ENCODE results near the gene MOCS1.
A peak's percentile ranks its signal among the peaks of the same experiment; 100 is the strongest.

Gene MOCS1

DNA sequence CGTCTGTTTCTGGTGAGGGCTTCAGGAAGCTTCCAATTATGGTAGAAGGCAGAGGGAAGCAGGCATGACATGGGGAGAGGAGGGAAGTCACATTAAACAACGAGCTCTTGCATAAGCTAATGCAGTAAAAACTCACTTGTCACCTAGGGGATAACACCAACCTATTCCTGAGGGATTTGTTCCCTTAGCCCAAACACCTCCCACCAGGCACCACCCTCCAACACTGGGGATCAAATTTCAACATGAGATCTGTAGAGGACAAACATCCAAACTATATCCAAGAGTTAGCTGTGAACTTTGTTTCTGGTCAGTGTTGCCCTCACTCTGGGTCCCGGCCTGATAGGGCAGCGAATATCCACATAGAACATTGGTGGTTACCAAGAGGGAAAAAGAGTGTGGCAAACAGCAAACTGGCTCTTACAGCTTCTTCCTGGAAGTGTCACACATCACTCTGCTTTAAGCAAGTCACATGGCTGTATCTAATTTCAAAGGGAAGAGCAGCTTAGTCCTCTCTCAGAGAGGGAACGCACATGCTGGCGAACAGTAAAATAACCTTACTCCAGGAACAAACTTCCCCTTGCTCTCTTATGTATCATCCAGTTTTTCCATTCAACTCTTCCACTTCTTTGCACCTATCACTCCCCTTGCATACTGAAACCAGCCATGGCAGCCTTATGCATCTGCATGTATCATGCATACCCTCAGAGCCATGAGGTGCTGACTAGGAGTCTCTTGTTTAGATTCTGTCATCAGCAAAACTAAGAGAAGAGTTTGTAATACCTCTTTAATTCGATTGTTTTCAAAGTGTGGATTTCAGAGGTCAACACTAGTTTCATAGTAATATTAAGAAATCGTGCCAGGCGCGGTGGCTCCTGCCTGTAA, 4.8 kb upstream of the MOCS1 start:
- Mint-ChIP-seq H3K4me1 (no peaks in the 10 kb centered on the region), H3K27ac (no peak overlapping the region), H3K27me3 (peaks cover 30 to 56% of the 10 kb centered on the region in 2 donors), H3K9me3 (no peaks in the 10 kb centered on the region), H3K36me3 (no peaks in the 10 kb centered on the region), H3K4me3 (no peak overlapping the region)
- ATAC-seq (replicated peaks) (no peak), DNase-seq (no peak)

DNA sequence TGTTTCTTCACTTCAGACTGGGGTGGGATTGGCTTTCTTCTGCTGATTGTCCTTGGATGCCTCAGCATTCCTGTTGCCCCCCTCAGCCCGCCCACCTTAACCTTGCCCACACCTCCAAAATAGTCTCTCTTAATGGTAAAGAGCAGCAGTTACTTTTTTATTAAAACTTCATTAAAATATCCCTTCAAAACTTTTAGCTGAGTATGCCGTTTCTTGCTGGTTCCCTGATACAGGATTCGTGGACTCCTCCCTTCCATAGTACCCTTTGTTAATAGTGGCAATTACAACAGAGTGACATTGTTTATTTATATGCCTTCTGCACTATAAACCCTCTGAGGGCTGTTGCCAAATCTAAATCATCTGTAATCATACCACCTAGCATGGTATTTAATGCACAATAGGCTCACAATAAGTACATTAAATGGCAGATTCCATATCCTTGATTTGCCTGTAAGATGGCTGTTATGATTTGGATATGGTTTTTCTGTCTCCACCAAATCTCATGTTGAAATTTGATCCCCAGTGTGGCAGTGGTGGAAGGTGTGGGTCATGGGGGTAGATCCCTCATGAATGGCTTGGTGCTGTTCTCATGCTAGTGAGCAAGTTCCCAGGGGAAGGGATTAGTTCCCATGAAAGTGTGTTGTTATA, 3.5 kb upstream of the MOCS1 start:
- no peak overlapping the region for H3K27ac Mint-ChIP-seq
- no peak for ATAC-seq (replicated peaks)

DNA sequence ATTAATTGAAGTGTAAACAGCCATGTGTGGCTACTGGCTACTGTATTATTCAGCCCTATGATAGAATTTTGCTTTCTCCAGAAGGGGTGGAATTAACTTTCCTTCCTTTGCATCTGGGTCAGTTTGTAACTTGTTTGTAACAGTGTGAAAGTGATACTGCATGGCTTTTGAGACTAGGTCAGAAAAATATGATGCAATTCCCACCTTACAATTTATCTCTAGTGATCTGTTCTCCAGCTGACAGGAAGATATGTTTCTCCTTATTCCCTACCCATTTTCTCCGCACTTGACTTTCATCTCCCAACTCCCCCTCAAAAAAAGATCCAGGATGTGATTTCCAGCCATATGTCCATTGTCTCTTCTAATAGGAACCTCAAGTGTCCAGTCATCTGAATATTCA, 2.6 kb upstream of the MOCS1 start:
- no peak overlapping the region for H3K4me3 Mint-ChIP-seq
- peaks cover 2 to 6% of the 10 kb centered on the region in 2 donors for H3K4me1 Mint-ChIP-seq
- peaks cover 40 to 60% of the 10 kb centered on the region in 2 donors for H3K27me3 Mint-ChIP-seq
- H3K36me3 Mint-ChIP-seq = no peaks in the 10 kb centered on the region
- H3K9me3 Mint-ChIP-seq = no peaks in the 10 kb centered on the region
- ATAC-seq (replicated peaks) (no peak), DNase-seq (no peak)
- H3K27ac Mint-ChIP-seq = no peak overlapping the region

More for the DNA sequence above, 3.5 kb upstream of the MOCS1 start:
- no peaks in the 10 kb centered on the region for H3K9me3 Mint-ChIP-seq
- DNase-seq = no peak
- H3K27me3 Mint-ChIP-seq = peaks cover 36 to 60% of the 10 kb centered on the region in 2 donors
- H3K36me3 Mint-ChIP-seq = no peaks in the 10 kb centered on the region
- H3K4me3 Mint-ChIP-seq = no peak overlapping the region
- peaks cover 2 to 6% of the 10 kb centered on the region in 2 donors for H3K4me1 Mint-ChIP-seq

DNA sequence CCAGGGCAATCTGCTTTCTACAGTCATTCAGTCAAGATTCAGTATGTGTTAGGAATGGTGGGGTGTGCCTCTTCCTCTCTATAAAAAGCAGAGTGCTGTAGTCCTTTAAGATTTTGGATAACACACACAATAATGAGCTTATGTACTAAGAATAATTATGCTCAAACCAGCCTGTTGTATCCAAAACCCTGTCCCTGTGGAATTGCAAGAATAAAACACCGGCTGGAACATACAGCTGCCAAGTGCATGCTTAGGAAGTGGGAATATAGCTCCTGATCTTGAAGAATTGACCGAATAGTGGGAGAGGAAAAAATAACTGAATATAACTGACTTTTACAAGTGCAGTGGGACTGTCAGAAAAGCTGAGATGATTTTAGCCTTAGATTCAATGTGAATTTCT, 979 bp upstream of the MOCS1 start:
- DNase-seq = no peak
- Mint-ChIP-seq H3K4me3 (no peak overlapping the region), H3K9me3 (no peaks in the 10 kb centered on the region), H3K36me3 (no peaks in the 10 kb centered on the region), H3K4me1 (peaks cover 2 to 6% of the 10 kb centered on the region in 2 donors), H3K27ac (no peak overlapping the region), H3K27me3 (peaks cover 41 to 67% of the 10 kb centered on the region in 2 donors)
- no peak for ATAC-seq (replicated peaks)

DNA sequence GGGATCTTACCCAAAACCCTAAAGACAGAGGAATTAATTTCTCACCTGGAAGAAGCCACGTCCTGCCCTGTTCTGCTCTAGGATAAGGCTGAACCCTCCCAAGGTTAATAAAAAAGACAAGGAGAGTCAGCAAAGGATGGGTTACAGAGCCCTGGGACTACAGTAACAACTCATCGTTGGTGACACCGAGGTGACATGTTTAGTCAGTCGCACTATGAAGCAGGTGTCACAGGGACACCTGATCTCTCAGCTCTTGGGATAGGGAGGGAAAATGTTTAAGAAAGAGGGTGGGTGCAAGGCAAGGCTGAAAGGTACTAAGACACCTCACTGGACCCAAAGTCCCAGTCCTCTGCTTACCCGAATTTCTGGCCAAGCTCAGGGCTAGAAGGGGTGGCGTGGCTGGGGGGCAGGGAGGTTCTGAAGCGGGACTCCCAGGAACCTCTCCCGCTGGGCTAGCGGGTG, 562 bp downstream of the MOCS1 start:
- H3K36me3 Mint-ChIP-seq = no peaks in the 10 kb centered on the region
- DNase-seq = no peak
- no peak overlapping the region for H3K27ac Mint-ChIP-seq
- H3K9me3 Mint-ChIP-seq = no peaks in the 10 kb centered on the region
- ATAC-seq (replicated peaks) = peak in 1 of 2 donors; percentile 24
- peak overlapping the region; percentile 73 to 81 for H3K4me3 Mint-ChIP-seq
- H3K4me1 Mint-ChIP-seq = peaks cover 2 to 6% of the 10 kb centered on the region in 2 donors
- H3K27me3 Mint-ChIP-seq = peaks cover 52 to 81% of the 10 kb centered on the region in 2 donors

DNA sequence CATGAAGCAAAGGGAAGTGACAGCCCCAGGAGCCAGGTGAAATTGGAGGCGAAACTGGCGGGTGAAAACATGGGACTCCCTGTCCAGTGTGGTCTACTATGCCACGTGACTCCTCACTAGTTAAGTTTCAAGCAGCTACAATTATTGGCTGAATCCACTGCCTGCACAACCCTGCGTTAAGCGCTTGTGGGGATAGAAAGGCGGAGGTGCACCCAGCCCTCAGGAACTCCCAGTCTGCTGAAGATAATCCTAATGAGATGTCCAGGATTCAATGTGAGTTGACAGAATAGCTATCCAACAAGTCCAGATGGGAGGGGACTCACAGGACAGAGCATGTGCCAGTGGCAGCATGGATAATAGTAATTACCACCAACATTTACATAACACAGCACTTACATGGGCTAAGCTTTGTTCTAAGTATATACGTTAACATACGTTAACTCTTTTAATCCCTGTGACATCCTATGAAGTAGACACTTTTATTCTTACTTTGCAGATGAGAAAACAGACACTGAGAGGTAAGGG, 1.8 kb downstream of the MOCS1 start:
- H3K27ac Mint-ChIP-seq = no peak overlapping the region

DNA sequence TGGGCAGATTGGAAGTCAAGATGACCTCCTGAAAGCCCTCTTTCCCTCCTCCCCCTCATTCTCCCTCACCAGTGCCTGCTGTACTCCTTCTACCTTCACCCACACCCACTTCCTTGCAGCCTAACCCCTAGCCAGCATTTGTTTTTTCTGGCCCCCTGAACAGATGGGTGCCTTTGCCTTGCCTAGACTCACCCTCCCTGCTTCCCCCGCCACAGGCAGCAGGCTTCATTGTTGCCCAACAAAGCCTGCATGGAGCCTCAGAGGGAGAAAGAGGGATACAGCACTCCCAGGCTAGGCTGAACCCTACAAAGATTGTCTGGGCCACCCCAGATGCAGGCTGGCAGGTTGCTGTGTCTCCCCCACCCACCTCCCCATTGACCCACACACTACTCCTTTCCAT, 2.7 kb downstream of the MOCS1 start:
- no peaks in the 10 kb centered on the region for H3K36me3 Mint-ChIP-seq
- no peak for DNase-seq
- H3K27ac Mint-ChIP-seq = no peak overlapping the region
- no peak overlapping the region for H3K4me3 Mint-ChIP-seq
- peaks cover 2 to 6% of the 10 kb centered on the region in 2 donors for H3K4me1 Mint-ChIP-seq
- no peaks in the 10 kb centered on the region for H3K9me3 Mint-ChIP-seq
- peaks cover 37 to 63% of the 10 kb centered on the region in 2 donors for H3K27me3 Mint-ChIP-seq
- no peak for ATAC-seq (replicated peaks)

More for the DNA sequence above, 1.8 kb downstream of the MOCS1 start:
- H3K9me3 Mint-ChIP-seq = no peaks in the 10 kb centered on the region
- DNase-seq (no peak), ATAC-seq (replicated peaks) (no peak)
- H3K27me3 Mint-ChIP-seq = peaks cover 44 to 70% of the 10 kb centered on the region in 2 donors
- peaks cover 2 to 6% of the 10 kb centered on the region in 2 donors for H3K4me1 Mint-ChIP-seq
- no peak overlapping the region for H3K4me3 Mint-ChIP-seq
- H3K36me3 Mint-ChIP-seq = no peaks in the 10 kb centered on the region

DNA sequence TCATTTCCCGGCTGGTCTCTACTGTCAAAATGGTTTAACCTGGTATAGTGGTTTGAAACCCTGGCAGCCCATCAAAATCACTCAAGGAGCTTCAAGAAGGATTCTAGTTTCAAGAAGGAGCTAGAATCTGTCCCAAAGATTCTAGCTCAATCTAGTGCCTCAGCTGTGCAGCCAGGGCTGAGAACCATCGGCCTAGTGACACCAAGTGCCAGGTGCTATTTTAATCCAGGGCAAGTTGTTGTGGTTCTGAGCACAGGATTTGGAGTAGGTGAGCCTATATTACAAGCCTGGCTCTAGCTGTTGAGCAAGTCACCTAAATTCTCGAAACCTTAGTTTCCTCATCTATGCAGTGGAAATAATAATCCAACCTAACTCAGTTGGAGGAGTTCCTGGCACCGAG, 3.7 kb downstream of the MOCS1 start:
- no peak for ATAC-seq (replicated peaks)
- no peak overlapping the region for H3K4me3 Mint-ChIP-seq
- H3K4me1 Mint-ChIP-seq = peaks cover 2 to 6% of the 10 kb centered on the region in 2 donors
- peaks cover 0 to 5% of the 10 kb centered on the region in 2 donors for H3K36me3 Mint-ChIP-seq
- peaks cover 0 to 5% of the 10 kb centered on the region in 2 donors for H3K9me3 Mint-ChIP-seq
- no peak for DNase-seq
- H3K27ac Mint-ChIP-seq = no peak overlapping the region
- H3K27me3 Mint-ChIP-seq = peaks cover 35 to 53% of the 10 kb centered on the region in 2 donors

DNA sequence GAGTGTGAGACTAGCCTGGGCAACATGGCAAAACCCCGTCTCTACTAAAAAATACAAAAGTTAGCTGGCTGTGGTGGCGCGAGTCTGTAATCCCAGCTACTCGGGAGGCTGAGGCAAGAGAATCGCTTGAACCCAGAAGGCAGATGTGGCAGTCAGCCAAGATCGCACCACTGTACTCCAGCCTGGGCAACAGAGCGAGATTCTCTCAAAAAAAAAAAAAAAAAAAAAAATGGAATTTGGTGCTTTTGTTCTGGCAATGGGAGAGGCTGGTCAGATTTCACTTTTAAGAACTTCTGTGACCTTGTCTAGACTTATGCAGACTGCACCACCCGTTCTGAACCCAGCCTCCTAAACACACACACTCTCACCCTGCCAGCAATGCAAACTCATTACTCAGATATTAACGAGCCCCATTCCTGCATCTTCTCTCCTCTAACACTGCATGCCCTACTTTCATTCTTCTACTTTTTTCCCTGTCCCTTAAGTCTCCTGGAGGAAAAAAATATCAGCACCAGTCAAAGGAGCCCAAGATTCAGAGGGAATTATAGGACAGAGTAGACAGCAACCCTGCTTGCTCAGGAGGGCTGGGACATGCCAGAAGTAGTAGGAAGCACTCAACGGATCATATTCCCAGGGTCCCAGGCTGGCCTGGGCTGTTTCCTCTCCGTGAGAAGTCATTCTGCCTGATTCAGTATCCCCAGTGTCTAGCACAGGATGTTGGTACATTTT, 4.4 kb downstream of the MOCS1 start:
- H3K27ac Mint-ChIP-seq = no peak overlapping the region
- H3K4me1 Mint-ChIP-seq = peaks cover 2 to 6% of the 10 kb centered on the region in 2 donors
- peaks cover 0 to 5% of the 10 kb centered on the region in 2 donors for H3K9me3 Mint-ChIP-seq
- DNase-seq = no peak
- H3K27me3 Mint-ChIP-seq = peaks cover 30 to 47% of the 10 kb centered on the region in 2 donors
- H3K36me3 Mint-ChIP-seq = peaks cover 0 to 5% of the 10 kb centered on the region in 2 donors
- no peak for ATAC-seq (replicated peaks)
- no peak overlapping the region for H3K4me3 Mint-ChIP-seq

DNA sequence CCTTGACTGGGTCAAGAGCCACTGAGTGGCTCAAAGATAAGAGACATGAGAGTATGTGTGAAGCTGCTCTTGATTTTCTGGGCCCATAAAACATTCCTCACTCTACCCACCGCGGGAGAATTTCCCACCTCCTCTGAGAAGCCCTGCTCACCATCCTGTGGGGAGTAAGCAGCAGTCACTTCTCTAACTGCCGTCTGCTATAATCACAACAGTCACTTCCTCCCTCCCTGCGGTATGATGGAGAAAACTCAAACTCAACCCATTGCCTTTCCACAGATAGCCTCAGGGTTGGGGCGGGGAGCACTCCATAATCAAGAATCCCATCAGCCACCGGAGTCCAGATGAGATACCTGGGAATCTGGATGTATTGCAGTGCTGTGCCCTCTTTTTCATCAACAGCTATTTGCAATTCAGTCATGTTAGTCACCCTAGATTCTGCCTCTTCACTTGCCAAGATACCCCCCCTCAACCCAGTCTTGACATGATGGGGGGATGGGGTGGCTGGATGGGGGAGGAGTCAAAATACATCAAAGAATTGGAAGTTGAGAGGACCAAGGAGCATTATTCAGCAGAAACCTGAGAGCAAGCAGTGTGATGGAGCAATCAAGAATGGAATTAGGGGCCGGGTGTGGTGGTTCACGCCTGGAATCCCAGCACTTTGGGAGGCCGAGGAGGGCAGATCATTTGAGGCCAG, 5.1 kb downstream of the MOCS1 start:
- Mint-ChIP-seq H3K9me3 (peaks cover 0 to 5% of the 10 kb centered on the region in 2 donors), H3K27me3 (peaks cover 30 to 43% of the 10 kb centered on the region in 2 donors), H3K4me1 (peaks cover 2 to 6% of the 10 kb centered on the region in 2 donors), H3K27ac (no peak overlapping the region), H3K36me3 (peaks cover 0 to 5% of the 10 kb centered on the region in 2 donors), H3K4me3 (no peak overlapping the region)
- no peak for ATAC-seq (replicated peaks)
- no peak for DNase-seq

DNA sequence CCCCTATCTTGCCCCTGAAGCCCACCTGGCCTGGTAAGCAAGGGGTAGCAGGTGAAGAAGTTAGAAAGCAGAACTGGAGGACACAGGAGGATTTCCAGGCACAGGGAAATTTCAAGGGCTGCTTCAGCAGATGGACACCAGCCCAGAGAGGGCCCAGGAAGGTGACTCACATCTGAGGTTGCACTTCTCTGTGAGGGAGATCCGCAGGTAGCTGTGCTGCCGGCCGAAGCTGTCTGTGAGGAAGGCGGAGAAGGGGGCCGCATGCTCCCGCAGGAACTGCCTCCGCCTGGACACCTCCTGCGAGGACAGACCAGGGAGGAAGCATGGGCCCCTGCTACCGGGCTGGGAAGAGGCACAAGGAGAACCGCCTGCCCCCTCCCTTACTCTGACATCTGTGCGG, 7.1 kb downstream of the MOCS1 start:
- peaks cover 0 to 5% of the 10 kb centered on the region in 2 donors for H3K36me3 Mint-ChIP-seq
- peaks cover 23 to 25% of the 10 kb centered on the region in 2 donors for H3K27me3 Mint-ChIP-seq
- H3K4me1 Mint-ChIP-seq = no peaks in the 10 kb centered on the region
- peaks cover 0 to 5% of the 10 kb centered on the region in 2 donors for H3K9me3 Mint-ChIP-seq
- peak overlapping the region; percentile 27 for H3K27ac Mint-ChIP-seq
- DNase-seq (no peak), ATAC-seq (replicated peaks) (no peak)
- H3K4me3 Mint-ChIP-seq = no peak overlapping the region

DNA sequence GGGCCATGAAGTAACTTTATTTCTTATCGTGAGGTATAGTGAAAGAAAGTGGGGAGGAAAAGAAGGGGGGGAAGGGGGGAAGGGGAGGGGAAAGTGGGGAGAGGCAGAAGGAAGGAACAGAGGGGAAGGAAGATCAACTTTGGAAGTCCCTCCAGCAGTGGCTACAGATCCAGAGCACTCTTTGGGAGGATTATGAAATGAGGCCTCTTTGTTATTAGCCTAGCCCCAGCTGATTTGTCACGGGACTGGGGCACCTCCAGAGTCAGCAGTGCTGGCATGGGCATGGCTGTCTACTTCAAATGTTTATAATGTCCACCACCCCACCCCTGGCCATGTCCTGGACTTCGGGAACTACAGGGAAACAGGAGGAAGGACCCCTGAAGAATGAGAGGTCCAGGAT, 7.6 kb downstream of the MOCS1 start:
- H3K4me3 Mint-ChIP-seq = no peak overlapping the region
- H3K27me3 Mint-ChIP-seq = peaks cover 18 to 24% of the 10 kb centered on the region in 2 donors
- ATAC-seq (replicated peaks) (no peak), DNase-seq (no peak)
- no peak overlapping the region for H3K27ac Mint-ChIP-seq
- H3K4me1 Mint-ChIP-seq = no peaks in the 10 kb centered on the region
- H3K36me3 Mint-ChIP-seq = peaks cover 0 to 5% of the 10 kb centered on the region in 2 donors
- H3K9me3 Mint-ChIP-seq = peaks cover 0 to 5% of the 10 kb centered on the region in 2 donors

DNA sequence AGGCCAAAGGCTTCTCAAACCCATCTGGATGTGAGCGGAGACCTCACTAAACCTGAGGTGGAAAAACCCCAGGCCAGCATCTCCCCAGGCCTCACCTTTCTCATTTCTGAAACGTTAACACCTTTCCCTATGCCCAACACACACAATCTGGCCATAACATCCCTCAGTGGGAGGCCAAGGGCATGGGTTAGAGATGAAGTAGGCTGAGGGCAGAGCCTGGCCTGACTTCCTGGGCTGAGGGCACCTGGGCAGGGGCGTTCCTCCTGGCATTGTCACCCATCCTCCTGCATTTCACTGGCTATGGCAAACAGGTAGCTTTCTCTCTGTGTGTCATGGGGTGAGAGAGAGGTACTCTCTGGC, 8.4 kb downstream of the MOCS1 start:
- H3K36me3 Mint-ChIP-seq = peaks cover 0 to 5% of the 10 kb centered on the region in 2 donors
- ATAC-seq (replicated peaks) = no peak
- peaks cover 14 to 25% of the 10 kb centered on the region in 2 donors for H3K27me3 Mint-ChIP-seq
- H3K4me3 Mint-ChIP-seq = no peak overlapping the region
- no peak overlapping the region for H3K27ac Mint-ChIP-seq
- DNase-seq = no peak
- H3K9me3 Mint-ChIP-seq = peaks cover 0 to 5% of the 10 kb centered on the region in 2 donors
- no peaks in the 10 kb centered on the region for H3K4me1 Mint-ChIP-seq

Measured in stimulated activated naive B cell treated with anti-CD40 and anti-IgM and Interleukin-4, amounts not matched to agents 10 μg/mL and 1 μg/mL and 100 μg/mL, for 72 hours (primary cell).